ENCODE data around the gene TCP11L2.

TCP11L2 gene

DNA sequence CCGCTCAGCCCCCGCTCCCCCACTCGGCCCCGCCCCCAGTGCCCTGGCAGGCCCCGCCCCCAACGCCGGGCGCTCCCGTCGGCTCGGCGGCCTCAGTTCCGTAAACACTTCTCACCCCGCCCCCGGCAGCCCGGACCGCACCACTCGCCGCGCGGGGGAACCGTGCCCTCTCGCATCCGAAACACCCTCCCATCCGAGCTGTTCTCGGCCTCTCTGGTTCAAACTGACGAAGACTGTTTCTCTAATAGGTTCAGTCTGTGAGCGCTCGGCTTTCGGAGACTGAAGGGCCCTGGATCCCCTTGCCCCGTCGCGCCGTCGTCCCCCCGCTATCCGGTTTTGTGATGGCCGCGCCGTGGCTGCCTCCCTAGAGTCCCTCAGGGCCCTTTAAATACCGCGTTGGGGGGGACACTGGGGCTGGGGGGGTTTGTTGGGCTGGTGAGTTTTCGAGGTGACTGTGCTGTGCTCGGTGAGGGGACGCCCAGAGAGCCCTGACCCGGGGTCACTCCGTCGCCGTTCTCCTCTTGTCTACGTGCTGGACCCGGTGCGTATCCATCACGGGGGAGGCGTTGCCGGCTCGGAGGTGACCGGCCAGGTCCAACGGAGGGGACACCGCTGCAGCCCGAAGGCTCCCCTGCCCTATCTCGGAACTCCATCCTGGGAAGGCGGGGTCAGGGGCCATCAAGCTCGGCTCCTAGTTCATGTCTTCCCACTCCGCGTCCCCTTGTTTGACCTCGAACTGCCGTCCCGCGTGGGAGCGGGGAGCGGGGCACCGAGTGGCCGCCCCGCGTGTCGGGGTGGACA, at the start of gene TCP11L2:
Gene TCP11L2, plus strand, starts transcription at position 333 of the 801 bp plus-strand sequence. CDS start 8,343 bp downstream, outside the sequence.
- peak within 1 kb of the TSS; percentile 95 for H3K4me3 ChIP-seq (ENCODE audit: low read depth, low read length)
- TF ChIP-seq, protein P1, sequence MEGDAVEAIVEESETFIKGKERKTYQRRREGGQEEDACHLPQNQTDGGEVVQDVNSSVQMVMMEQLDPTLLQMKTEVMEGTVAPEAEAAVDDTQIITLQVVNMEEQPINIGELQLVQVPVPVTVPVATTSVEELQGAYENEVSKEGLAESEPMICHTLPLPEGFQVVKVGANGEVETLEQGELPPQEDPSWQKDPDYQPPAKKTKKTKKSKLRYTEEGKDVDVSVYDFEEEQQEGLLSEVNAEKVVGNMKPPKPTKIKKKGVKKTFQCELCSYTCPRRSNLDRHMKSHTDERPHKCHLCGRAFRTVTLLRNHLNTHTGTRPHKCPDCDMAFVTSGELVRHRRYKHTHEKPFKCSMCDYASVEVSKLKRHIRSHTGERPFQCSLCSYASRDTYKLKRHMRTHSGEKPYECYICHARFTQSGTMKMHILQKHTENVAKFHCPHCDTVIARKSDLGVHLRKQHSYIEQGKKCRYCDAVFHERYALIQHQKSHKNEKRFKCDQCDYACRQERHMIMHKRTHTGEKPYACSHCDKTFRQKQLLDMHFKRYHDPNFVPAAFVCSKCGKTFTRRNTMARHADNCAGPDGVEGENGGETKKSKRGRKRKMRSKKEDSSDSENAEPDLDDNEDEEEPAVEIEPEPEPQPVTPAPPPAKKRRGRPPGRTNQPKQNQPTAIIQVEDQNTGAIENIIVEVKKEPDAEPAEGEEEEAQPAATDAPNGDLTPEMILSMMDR (IDR thresholded peaks at IDR 0.05; ENCODE audit: low read depth, low read length): no peak

GRCh38 chr12:106254724-106255123, 47.8 kb upstream of the TCP11L2 start:
- TF ChIP-seq, protein P1 (IDR thresholded peaks at IDR 0.05; ENCODE audit: low read depth, low read length): no peak
- H3K4me3 ChIP-seq (ENCODE audit: low read depth, low read length): no peak overlapping the region

DNA sequence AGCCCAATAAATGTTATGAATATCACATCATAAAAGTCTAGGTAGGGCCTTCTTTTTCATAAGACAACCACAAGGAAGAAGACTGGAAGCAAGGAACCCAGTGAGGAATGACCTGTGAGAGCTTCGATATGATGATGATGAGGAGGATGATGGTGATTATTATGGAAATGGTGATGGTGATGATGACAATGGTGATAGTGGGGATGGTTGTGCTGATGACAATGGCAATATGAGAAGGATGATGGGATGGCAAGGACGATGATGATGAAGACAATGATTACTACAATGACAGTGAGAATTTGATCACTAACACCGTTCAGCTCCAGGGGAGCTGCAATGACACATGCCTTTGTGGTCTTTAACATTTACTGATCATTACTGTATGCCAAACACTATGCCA, 47.0 kb upstream of the TCP11L2 start:
- no peak overlapping the region for H3K4me3 ChIP-seq (ENCODE audit: low read depth, low read length)
- TF ChIP-seq, protein P1 (IDR thresholded peaks at IDR 0.05; ENCODE audit: low read depth, low read length): no peak

- TF ChIP-seq, protein P1 (IDR thresholded peaks at IDR 0.05; ENCODE audit: low read depth, low read length): no peak
- H3K4me3 ChIP-seq (ENCODE audit: low read depth, low read length): no peak overlapping the region
Observed at GRCh38 chr12:106255952-106256351, 46.6 kb upstream of the TCP11L2 start.

- TF ChIP-seq, protein P1 (IDR thresholded peaks at IDR 0.05; ENCODE audit: low read depth, low read length): no peak
- no peak overlapping the region for H3K4me3 ChIP-seq (ENCODE audit: low read depth, low read length)
Observed at GRCh38 chr12:106256524-106256923, 46.0 kb upstream of the TCP11L2 start.

DNA sequence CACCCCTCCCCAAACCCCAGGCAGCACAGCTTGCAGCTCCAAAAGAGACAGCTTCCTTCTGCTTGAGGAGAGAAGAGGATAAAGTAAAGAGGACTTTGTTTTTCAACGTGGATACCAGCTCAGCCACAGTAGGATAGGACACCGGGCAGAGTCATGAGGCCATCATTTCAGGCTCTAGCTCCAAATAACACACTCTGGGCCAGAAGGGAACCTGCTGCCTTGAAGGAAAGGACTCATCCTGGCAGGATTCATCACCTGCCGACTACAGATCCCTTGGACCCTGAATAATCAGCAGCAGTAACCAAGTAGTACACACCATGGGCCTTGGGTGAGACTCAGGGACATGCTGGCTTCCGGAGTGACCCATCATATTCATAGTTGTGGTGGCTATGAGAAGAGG, 44.3 kb upstream of the TCP11L2 start:
- TF ChIP-seq, protein P1 (IDR thresholded peaks at IDR 0.05; ENCODE audit: low read depth, low read length): no peak
- no peak overlapping the region for H3K4me3 ChIP-seq (ENCODE audit: low read depth, low read length)

DNA sequence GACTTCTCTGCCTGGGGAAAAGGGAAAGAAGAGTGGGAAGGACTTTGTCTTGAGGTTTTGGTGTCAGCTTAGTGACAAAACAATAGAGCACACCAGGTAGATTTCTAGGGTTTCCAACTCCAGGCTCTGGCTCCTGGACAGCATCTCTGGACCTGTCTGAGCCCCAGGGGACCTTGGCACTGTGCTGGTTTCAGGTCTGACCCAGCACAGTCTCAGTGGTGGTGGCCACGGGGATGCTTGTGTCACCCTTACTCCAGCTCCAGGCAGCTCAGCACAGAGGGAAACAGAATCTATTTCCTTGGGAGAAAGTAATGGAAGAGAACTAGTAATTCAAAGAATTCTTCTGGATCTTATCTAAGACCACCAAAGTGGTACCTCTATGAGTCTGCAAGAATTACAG, 43.6 kb upstream of the TCP11L2 start:
- no peak overlapping the region for H3K4me3 ChIP-seq (ENCODE audit: low read depth, low read length)
- TF ChIP-seq, protein P1 (IDR thresholded peaks at IDR 0.05; ENCODE audit: low read depth, low read length): no peak

Measured in WI38 (cell line).